Stimulated activated naive CD4-positive, alpha-beta T cell treated with Interleukin-2 at 50 U/mL for 16 hours (primary cell): ENCODE measurements around the gene EIPR1.

Source experiments
- DNase-seq: peaks from one replicate; lab custom pipeline; 2025; lab: John Stamatoyannopoulos, UW

Gene EIPR1

DNA sequence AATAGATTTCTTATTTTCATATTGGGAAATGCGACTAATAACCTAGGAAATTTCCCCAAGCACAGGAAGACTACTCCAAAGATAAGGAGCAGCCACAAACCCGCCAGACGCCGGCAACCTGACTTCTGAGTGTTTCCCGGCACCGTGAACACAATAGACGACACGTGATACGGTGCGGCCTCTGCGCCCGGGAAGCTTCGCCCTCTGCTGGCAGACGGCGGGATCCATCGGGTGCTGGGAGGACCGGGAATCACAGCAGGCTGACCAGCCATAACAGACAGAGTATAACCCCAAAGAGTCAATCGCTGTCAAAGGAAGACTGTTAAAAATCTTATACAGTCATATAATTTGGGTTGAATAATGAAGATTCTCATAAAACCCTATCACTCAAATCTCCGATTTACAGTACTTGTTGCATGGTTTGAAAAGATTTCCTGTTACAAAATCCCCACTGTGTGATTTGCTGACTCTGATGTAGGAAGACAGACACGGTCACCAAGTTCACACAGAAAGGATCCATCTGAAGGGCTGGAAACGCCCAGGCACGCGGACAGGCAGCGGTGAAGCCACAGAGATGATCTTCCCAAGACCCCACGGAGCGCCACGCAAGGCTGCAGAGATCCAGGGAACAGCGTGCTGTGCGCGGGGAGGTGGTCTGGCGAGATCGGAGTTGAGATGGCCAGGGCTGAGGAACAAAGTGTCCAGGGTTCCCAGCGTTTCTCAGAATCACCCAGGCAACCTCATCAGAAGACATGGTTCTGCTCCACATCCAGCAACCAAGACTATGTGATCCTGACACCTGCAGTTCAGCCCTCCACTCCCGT is 73.8 kb downstream of the EIPR1 start:
- DNase-seq, result peak; percentile 71

DNA sequence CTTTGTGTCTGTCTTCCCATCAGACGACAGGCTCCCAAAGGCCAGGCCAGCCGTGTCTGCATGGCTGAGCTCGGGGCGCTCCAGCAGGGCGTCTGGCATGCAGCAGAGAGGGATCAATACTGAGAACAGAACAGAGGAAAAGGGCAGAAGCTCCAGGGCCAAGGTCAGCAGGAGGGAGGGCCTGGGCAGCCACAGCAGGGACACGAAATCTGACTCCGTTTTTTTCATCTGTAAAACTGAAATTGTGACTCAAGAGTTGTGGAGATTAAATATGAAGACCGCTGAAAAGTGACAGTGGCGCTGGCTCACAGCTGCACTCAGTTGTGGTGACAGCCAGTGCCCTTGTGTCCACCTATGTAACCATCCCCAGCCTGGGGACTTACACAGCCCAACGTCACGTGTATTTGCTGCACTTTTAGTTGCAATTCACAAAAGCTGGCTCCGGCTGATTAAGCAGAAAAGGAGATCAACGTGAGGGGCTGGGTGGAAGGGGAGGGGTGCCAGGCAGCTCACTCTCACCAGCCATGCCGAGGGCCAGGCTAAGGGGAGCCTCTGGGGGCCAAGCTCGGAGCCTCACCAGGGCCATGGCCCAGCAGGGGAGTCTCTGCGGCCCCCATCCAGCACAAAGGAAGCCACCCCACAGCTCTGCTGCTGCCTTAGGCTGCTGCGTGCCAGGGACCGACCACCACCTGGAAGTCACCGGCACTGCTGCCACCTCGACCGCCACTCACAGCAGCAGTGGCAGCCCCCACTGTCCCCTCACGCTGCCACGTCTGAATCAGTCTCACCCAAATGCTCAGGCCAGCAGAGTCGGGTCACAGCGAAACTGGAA is 74.7 kb downstream of the EIPR1 start:
- no peak for DNase-seq

DNA sequence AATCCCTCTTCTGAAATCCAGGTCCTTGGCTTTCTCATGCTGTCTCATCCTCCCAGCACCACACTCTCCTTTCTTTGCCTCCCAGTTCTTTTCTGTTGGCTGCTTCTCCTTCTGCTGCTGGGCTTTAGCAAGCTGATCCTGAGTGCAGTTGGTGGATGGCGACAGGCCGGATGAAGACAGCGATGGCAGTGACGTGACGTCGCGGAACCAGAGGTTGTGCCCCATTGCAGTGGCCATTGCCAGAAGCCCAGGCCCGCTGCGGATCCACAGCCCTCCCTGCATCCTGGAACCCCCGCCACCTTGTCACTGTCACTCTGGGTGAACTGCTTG is 75.2 kb downstream of the EIPR1 start:
- DNase-seq, result no peak

DNA sequence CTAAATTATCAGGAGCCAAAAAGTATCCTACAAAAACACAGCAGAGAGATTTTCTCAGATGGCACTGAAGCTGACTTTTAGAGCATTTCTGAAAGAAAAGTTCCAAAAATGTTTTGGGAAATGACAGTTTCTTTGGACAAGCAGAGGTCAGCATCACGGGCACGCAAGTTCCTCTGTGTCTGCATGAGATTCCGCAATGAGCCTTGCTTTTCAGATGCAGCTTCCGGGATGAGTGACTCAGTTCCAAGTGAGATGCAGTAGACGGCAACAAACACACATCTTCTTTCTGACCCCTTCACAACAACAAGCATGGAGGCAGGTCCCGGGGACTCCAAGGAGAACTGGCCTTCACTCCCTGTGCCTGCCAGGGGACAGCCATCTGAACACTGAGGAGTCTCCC is 76.6 kb downstream of the EIPR1 start:
- no peak for DNase-seq

DNA sequence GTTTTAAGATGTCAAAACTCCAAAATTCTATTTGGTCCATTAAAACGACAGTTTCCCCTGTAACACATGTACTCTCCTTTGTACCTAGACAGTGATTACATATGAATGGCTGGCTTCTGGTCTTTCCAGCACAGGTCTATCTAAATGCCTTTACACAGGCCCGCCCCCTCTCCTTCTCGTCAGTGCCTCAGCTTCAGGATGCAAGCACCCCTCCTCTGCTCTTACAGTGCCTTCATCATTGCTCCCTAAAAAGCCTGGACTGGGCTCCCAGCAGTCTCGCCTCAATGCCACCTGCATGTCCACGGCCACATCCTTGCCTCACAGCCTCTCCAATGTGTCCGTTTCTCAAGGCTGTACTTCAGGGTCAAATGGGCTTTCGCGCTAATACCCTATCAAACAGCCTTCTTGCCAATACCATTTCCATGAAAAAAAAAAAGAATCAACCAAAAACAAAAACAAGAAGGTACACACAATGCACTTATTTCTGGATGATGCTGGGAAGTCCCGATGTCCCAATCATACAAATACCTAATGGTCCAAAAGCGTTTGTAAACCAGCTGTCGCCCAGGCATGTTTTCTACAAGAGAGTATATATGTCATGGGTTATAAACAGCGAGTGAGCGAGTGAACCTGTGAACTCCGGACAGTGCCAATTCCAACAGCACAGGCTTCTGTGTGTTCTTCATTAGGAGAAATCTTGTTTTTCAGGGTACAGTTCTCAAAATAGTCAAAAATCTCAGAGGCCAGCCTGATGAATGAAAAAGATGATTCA is 77.2 kb downstream of the EIPR1 start:
- no peak for DNase-seq

DNA sequence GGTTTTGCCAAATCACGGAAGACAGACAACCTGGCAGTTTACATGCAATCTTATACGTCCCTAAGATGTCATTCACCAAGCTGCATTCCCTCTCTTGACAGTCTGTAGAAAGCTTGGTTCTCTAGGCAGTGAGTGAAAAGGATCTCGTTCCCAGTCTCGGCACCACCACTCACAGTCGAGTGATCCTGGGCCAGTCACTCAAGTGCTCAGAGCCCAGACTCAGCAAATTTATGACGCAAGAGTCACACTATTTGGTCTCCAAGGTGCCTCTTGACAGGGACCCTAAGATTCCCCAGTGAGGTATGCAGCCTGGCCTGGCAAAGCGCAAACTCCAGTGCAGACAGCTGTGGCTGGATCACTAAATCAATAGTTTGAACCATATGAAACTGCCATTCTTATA is 77.9 kb downstream of the EIPR1 start:
- DNase-seq, result no peak

DNA sequence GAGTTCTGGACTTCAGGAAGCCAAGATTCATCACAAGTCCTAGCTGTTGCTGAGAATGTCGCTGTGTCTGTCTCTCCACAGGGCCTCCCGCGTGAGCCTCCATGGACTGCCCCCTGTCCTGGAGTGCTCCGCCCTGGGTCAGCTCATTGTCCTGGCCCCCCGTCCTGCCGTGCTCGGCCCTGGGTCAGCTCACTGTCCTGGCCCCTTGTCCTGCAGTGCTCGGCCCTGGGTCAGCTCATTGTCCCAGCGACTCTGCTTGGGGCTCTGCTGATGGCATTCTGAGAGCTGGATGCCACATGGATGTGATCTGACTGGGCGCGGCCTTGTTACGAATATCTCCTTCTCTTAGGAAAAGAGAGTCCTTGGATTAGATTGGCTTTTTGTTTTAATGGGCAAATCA is 78.5 kb downstream of the EIPR1 start:
- DNase-seq, result no peak

DNA sequence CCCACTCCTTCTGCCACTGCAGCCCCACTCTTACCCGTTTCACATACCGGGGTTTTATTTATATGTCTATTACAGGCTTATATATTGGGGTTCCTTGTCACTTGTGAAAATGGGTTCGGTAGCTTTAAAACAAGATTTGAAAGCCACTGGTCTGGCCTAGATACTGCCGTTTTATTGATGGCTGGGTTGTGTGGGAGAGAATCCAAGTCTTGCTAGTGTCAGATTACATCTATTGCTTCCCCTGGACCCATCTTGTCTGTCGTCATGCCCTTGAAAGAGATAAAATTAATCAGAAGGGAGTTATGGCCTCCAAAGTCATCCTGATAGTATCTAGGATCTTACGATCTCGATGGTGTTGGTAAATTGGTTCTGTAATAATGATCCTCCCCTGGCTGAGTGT is 79.4 kb downstream of the EIPR1 start:
- no peak for DNase-seq

DNA sequence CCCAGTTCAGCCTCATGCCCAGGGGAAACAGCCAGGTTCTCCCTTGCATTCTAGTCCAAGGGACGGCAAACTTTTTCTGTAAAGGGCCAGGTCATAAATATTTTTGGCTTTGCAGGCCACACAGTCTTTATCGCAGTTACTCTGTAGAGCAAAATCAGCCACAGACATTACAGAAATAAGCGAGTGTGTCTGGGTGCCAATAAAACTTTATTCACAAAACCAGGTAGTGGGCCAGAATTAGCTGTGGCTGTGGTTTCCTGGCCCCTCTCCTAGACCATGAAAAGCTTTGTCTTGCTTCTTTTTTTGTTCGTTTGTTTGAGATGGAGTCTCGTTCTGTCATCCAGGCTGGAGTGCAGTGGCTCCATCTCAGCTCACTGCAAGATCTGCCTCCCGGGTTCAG is 80.1 kb downstream of the EIPR1 start:
- no peak for DNase-seq

DNA sequence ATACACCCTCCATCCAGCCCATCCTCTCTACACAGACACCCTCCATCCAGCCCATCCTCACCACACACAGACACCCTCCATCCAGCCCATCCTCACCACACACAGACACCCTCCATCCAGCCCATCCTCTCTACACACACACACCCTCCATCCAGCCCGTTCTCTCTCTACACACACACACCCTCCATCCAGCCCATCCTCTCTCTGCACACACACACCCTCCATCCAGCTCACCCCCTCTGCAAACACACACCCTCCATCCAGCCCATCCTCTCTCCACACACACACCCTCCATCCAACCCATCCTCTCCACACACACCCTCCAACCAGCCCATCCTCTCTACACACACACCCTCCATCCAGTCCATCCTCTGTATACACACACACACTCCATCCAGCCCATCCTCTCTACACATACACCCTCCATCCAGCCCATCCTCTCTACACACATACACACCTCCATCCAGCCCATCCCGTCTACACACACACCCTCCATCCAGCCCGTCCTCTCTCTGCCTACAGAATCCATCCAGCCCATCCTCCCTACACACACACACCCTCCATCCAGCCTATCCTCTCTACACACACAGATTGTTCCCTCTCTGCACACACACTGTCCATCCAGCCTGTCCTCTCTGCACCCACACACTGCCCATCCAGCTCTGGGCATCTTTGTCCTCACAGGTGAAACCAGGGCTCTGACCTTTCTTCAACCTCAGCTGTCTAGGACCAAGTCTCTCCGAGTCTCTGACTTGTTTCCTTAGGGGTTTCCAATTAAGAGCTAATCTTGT is 81.2 kb downstream of the EIPR1 start:
- DNase-seq, result no peak

DNA sequence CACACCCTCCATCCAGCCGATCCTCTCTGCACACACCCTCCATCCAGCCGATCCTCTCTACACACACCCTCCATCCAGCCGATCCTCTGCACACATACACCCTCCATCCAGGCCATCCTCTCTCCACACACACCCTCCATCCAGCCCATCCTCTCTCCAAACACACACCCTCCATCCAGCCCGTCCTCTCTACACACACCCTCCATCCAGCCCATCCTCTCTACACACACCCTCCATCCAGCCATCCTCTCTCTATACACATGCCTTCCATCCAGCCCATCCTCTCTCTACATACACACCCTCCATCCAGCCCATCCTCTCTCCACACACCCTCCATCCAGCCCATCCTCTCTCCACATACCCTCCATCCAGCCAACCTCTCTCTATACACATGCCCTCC is 83.1 kb downstream of the EIPR1 start:
- no peak for DNase-seq

DNA sequence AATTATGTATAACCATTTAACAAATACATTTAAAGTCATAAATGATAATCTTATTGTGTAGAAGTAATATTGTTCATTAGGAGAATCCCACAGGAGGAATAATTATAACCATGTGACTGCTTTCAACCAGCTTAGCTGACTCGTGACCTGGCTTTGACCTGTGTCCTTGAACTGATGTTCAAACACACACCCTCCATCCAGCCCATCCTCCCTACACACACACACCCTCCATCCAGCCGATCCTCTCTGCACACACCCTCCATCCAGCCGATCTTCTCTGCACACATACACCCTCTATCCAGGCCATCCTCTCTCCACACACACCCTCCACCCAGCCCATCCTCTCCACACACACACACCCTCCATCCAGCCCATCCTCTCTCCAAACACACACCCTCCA is 83.5 kb downstream of the EIPR1 start:
- no peak for DNase-seq

DNA sequence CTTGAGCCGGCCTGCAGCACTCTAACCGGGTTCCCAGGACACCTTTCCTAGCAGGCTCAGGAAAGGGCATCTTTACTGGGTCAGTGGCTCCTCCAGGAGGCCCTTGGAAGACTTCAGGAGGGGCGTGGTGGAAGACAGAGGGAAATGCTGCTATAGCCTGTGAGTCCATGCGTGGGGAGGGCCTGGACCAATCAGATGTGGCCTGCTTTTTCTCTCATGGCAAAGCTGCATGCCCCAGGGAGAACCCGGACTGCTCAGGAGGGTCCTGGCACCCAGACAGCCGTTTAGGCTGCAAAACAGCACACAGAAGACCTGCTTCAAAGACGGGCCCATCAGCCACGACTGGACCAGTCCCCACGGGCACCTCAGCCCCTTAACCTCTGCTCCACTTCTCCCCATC is 84.4 kb downstream of the EIPR1 start:
- DNase-seq, result no peak

DNA sequence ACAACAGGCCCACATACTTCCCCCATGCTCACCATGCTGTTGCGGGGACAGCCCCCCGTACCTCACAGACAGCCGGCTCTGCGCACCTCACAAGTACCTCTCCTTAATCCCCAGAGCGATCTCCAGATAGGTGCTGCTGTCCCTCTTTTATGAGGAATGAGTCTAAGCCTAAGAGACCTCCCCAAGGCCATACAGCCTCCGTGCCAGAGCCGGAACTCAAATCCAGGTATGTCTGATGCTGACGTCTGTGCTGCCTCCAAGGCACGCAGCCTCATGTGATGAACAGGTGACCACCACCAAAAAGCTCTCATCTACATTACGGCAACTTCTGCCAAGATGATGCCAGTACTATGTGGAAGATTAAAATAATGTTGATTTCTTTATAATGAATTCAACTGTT is 85.2 kb downstream of the EIPR1 start:
- no peak for DNase-seq

DNA sequence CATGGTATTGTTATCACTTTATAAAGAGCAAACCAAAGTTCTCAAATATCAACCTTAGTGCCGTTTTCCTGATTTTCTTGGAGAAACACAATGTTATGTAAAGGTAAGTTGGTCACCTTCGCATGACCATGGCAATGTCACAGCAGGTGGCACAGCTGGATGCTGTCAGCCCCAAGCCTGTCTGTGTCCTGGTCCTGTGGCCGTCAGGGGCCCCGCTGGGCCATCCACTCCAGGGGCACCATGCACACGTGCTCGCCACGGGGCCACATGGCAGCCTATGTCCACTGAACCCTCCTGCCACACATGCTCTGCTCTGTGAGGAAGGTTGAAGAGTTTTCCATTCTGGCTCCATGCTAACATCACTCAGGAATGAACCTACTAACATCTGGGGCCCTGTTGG is 85.9 kb downstream of the EIPR1 start:
- no peak for DNase-seq

DNA sequence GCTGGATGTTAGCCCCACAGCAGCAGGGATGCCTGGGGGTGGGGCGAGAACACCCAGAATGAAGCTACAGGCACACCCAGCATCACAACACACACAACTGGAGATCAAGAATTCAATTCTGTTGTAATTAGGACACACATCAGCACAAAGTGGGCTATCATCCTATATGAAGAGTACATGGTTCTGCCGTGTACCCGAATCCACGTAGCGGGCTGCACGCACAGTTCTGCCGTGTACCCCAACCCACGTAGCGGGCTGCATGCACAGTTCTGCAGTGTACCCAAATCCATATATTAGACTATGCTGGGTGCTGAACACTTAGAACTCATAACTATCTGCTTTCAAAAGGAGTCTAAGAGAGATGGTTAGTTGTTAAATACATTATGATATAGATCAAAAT is 86.5 kb downstream of the EIPR1 start:
- no peak for DNase-seq

DNA sequence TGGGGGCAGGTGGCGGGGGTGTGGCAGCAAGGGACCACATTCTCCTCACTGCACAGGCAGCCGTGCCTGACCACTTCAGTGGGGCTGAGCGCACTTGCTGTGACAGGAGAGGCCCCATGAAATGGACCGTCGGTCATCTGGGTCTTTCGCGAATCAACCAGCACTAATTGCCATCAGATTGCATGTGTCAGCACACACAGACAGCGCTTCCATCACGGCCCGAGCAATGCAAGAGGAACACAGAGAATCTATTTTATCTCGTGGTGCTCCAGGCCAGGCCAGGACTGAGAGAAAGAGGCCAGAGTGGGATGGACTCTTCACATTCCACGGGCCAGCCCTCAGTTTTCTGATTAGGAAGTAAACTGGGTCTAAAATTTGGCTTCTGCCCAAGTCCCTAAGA is 87.0 kb downstream of the EIPR1 start:
- no peak for DNase-seq

DNA sequence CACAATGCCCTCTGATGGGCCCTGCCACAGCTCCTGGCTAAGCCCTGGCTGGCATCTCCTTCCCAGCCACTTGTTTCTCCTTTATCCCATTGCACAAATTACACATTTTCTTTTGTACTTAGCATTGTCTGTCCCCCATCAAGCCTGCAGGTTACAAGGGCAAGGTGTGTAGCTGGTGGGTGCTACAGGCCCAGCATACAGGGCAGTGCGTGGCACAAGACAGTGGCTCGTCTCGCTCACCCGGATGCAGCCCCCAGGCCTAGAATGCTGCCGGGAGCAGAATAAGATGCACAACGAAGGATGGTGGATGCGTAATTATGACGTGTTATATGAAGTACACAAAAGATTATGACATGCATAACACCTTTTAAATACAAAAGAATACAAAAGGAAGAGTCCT is 87.6 kb downstream of the EIPR1 start:
- DNase-seq, result no peak

DNA sequence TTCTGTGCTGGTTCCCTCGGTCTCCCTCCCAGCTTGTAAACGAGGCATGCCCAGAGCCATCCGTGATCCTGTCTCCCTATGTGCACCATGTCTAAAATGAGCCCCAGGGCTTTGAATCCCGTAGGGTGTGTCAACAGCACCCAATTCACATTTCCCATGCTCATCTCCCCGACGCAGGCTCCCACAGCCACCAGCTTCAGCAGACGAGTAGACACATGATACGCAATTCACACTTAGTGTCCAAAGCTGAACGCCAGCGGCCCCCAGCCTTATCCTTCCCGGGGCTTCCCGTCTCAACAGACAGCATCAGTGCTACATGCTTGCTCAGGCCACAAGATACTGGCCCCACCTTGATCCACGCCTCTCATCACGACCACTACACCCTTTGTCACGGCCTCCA is 88.1 kb downstream of the EIPR1 start:
- DNase-seq, result no peak

DNA sequence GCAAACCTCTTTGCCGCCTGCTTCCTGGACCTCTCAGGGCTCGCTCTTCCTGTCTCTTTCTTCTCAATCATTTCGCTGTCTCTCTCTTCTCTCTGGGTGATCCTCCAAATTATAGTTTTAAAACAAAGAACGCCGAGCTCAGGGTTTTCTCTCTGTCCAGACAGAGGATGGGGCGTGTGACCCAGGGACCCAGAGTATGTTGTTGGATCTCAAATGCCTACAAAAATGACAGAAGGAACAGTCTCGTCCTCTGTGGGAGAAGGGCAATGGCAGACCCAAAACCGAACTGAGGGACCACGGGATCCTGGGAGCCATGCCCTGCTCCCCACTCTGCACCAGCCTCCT is 88.5 kb downstream of the EIPR1 start:
- DNase-seq, result no peak

DNA sequence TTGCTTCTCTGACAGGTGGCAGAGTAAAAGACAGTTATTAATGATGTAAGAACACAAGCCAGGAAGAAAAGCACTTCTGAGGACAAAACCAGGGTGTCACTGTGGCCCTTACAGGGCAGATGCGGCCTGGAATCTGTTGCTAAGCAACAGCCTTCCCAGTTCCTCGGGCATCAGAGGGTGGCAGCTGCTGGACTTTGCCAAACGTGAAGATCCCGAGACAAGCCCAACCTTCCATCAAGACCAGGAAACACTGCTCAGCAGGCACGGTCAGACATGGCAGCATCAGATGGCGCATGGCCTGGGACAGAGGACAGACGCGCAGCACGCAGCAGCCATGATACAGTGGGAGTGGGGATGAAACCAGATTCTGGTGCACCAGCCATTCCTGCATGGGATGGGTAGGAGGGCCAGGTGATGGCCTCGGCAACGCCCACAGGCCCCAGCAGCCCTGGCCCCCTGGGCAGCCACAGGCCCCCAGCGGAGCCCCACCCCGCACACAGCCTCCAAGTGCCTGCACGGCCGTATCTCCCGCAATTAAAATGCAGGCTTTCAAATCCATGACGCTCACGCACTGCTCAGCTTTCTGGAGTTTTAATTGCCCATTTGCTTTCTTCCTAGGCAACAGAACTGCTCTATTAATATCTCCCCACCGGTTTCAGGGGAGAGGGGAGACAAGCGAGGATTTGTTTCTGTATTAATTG is 89.0 kb downstream of the EIPR1 start:
- no peak for DNase-seq

DNA sequence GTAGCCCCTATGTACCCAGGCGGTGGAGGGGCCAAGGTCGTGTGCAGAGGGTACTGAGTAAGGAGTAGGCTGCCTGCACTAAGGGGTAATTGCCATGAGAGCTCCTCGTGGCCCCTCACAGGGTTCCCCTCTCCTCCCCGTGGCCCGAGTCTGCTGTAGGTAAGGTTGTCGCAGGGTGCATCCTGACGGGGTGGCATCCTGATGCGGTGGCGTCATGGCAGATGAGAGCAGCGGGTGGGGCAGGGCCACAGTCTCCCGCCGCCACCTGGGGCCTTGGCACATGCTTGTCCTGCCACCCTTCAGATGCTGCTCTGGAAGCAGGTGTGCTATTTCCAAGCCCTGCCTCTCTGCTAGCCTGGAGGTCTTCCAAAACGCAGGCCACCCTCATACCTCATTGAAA is 89.7 kb downstream of the EIPR1 start:
- no peak for DNase-seq
